ENCODE results near the gene MPV17.

The MPV17 gene

GRCh38 chr2:27369471-27370025, 46.7 kb upstream of the MPV17 start:
- TF ChIP-seq GABPA (IDR thresholded peaks at IDR 0.05; ENCODE audit: low read depth) (no peak), CTCF (IDR thresholded peaks at IDR 0.05; ENCODE audit: insufficient read depth, low read length) (no peak), SPI1 (IDR thresholded peaks at IDR 0.05; ENCODE audit: borderline replicate concordance, low read depth) (no peak), POLR2AphosphoS5 (IDR thresholded peaks at IDR 0.05; ENCODE audit: low read depth) (0 out of 2 replicates have a peak, but pooled peaks have one; percentile 4), REST (IDR thresholded peaks at IDR 0.05; ENCODE audit: insufficient replicate concordance, low read depth) (no peak)
- no peaks in the 10 kb centered on the region for H3K27me3 ChIP-seq (ENCODE audit: insufficient read depth, poor library complexity, severe bottlenecking)
- H3K4me3 ChIP-seq (replicated peaks; ENCODE audit: insufficient read depth, low read length), result peak overlapping the region; percentile 83
- DNase-seq (ENCODE audit: low read depth in 1 of 2, low spot score in 1 of 2), result peak in 1 of 2 experiments; percentile 54
- peak overlapping the region; percentile 97 for H3K27ac ChIP-seq (replicated peaks)

- no peak for TF ChIP-seq REST (IDR thresholded peaks at IDR 0.05; ENCODE audit: insufficient replicate concordance, low read depth)
- no peak for TF ChIP-seq POLR2AphosphoS5 (IDR thresholded peaks at IDR 0.05; ENCODE audit: low read depth)
- TF ChIP-seq CTCF (IDR thresholded peaks at IDR 0.05; ENCODE audit: insufficient read depth, low read length), result no peak
- no peak for TF ChIP-seq GABPA (IDR thresholded peaks at IDR 0.05; ENCODE audit: low read depth)
- TF ChIP-seq SPI1 (IDR thresholded peaks at IDR 0.05; ENCODE audit: borderline replicate concordance, low read depth), result no peak
- H3K27me3 ChIP-seq (ENCODE audit: insufficient read depth, poor library complexity, severe bottlenecking), result no peaks in the 10 kb centered on the region
- DNase-seq (ENCODE audit: low read depth in 1 of 2, low spot score in 1 of 2), result no peak
- no peak overlapping the region for H3K4me3 ChIP-seq (replicated peaks; ENCODE audit: insufficient read depth, low read length)
- no peak overlapping the region for H3K27ac ChIP-seq (replicated peaks)
Measured at GRCh38 chr2:27363933-27364332, 41.0 kb upstream of the MPV17 start.

- no peak overlapping the region for H3K4me3 ChIP-seq (replicated peaks; ENCODE audit: insufficient read depth, low read length)
- TF ChIP-seq POLR2AphosphoS5 (IDR thresholded peaks at IDR 0.05; ENCODE audit: low read depth) (0 out of 2 replicates have a peak, but pooled peaks have one; percentile 36), GABPA (IDR thresholded peaks at IDR 0.05; ENCODE audit: low read depth) (no peak)
- H3K27me3 ChIP-seq (ENCODE audit: insufficient read depth, poor library complexity, severe bottlenecking), result no peaks in the 10 kb centered on the region
- DNase-seq (ENCODE audit: low read depth in 1 of 2, low spot score in 1 of 2), result no peak
- no peak overlapping the region for H3K27ac ChIP-seq (replicated peaks)
Measured at GRCh38 chr2:27362678-27363420, 40.0 kb upstream of the MPV17 start.

GRCh38 chr2:27356382-27357181, 33.7 kb upstream of the MPV17 start, which contains the start of gene GTF3C2:
Gene GTF3C2 (minus strand): TSS chr2:27356764. CDS start chr2:27343554, 13,210 bp downstream.
- no peaks in the 10 kb centered on the region for H3K27me3 ChIP-seq (ENCODE audit: insufficient read depth, poor library complexity, severe bottlenecking)
- TF ChIP-seq REST (IDR thresholded peaks at IDR 0.05; ENCODE audit: insufficient replicate concordance, low read depth) (peak; percentile 46), CTCF (IDR thresholded peaks at IDR 0.05; ENCODE audit: insufficient read depth, low read length) (no peak), GABPA (IDR thresholded peaks at IDR 0.05; ENCODE audit: low read depth) (peak; percentile 48; the same call in 1 of the 2 replicates), POLR2AphosphoS5 (IDR thresholded peaks at IDR 0.05; ENCODE audit: low read depth) (peak; percentile 85)
- DNase-seq (ENCODE audit: low read depth in 1 of 2, low spot score in 1 of 2), result peak; percentile 97 to 99
- peak within 1 kb of the TSS; percentile 95 for H3K27ac ChIP-seq (replicated peaks)
- H3K4me3 ChIP-seq (replicated peaks; ENCODE audit: insufficient read depth, low read length), result peak within 1 kb of the TSS; percentile 82

Measured in HL-60 (cell line).